COLO668 (cell line): ENCODE data around the gene POU2AF3.
"Not testable (repeated sequence)": the region's sequence is repeated elsewhere in the genome, so short reads cannot be mapped to it uniquely, and the experiment has no call there.

Experiments
- DNase-seq: peaks from one replicate; lab custom pipeline; 2025; ENCODE audit not compliant: unreplicated experiment; lab: John Stamatoyannopoulos, UW

The POU2AF3 gene

DNA sequence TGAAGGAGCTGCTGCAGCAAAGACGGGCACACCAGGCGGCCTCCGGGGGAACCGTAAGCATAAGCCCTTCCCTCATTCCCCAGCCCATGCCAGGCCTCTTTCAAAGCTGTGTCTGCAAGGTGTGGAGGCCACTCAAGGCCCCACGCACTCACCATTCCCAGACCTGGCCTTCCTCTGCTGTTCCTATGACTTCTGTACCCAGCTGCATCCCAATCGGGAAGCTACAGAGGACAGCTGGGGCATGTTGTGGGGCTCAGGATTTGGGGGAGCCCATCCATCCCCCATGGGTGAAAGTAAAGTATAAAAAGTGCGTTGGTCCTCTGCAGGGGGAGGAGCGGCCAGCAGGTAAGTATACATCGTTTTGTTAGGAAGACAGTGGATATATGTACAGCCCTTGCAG, 2.2 kb downstream of the POU2AF3 start:
- peak; percentile 41 for DNase-seq

DNA sequence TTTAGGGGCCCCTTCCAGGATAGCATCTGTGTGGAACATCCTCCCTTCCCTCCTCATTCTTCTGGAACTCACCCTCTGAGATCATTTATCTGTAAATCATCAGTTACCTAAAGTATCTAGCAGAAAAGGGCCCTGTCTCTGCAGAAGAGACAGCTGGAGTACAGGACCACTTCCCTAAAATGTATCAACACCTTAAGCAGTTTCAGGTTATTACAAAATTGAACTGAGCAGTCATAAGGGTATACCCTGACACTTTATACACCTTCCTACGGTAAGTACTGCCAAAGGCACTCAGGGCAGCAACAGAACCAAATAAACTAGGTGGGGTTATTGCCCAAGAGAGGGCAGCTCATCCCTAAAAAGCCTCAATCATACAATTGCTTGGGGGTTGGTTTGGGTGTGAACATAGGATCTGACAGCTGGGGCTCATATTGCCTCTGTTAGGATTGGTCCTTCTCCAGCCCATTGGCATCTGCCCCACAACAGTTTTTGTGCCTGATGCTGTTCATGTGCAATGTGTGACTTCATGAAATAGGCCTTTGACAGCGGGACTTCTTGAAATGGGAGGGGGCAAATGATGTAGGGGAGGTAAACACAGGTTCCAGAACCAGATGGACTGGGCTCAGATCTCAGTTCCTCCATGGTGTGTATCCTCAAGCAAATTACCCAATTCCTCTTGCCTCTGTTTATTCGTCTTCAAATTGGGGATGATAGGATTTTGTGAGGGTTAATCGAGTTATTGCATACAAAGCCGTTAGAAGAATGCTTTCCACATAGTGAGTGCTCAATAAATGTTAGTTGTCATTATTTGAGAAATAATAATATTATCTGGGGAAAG, 2.9 kb downstream of the POU2AF3 start:
- DNase-seq, result peak; percentile 66

DNA sequence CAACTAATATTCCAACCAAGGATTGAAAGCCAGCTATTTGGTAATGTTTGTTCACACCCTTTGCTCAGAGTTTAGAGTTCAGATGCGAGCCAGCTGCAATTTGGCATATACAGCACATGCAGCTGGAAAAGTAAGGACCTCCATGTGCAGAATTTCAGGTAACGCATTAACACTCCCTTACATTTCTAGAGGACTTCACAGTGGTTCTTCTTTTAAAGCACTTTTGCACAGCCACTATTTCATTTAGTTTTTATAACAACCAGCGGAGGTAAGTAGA, 3.4 kb downstream of the POU2AF3 start:
- no peak for DNase-seq

DNA sequence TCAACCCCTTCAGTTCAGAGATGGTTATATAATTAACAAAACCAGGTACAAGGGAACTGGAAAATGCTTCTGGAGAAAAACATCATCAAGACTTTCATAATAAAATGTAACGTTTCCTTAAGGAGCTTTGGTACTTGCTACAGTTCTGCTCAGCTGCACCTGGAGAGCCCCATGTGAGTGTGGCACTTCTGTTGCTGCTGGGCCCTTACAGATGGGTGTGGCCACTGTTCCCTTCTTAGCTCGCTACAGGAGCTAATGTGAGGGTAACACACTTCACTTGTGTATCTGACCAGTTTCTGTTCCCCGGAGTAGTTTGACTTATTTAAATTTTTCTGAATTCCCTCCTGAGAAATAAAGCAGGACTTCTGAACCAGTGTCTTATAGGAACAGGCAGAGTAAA, 4.0 kb downstream of the POU2AF3 start:
- DNase-seq, result peak; percentile 19

DNA sequence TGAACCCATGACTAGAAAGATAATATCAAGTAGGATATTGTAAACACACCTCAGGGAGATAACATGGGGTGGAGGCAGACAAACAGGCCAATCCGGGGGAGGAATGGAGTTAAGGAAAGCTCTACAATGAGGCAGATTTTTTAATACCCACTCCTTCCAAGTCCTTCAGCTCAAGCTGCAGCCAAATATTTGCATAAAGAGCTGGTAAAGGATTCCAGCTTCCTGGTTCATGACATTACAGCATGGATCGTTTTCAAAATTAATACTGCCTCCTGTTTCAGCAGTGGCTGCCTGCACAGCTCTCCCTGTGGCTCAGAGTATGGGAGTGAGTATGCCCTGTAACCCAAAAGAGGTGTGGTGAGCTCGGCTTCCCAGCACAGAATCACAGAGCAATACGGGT, 5.1 kb downstream of the POU2AF3 start:
- DNase-seq, result peak; percentile 51

DNA sequence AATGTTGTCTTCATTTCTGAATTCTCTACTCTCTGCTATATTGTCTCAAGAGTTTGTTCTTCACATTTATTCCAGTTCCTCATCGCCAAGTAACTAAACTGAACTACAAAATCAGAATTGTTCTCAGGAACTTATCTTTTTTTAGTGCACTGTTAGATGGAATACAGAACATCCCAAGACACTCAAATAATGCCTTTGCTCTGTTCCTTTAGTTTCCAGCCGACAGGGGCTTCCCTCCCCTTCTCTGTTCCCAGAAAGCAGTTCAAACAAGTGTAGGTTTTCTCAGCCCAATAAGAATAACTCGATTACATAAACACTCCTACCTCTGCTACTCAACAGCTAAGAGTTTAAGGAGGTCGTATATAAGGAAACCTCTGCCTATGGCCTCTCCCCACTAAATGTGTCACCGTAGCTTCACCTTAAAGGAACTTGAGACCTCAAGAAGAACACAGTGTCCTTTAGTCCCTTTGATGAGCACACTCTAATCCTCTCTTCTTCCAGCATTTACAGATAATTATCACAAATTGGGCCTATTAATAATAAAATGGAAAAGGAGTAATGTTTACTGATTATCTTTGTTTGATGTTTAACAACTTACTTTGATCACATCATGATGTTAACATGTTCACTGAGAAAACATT, 6.9 kb downstream of the POU2AF3 start:
- no peak for DNase-seq

DNA sequence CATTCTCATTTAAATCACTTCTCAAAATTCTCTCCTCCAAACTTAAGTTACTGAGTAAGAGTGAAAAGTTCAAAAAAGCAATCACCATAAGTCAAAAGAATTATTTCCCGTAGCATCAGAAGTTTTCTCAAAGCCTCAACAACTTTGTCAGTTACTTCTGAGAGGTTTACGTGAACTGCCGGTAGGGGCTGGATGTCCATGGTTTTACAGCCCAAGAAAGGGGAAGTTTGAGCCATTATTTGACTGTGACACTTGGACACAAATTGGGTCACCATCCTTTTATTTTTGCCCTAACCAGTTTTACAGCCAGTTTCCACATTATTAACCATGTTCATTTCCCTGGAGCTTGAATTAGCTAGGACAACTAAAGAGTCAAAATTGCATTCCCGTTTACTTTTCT, 7.5 kb downstream of the POU2AF3 start:
- no peak for DNase-seq

DNA sequence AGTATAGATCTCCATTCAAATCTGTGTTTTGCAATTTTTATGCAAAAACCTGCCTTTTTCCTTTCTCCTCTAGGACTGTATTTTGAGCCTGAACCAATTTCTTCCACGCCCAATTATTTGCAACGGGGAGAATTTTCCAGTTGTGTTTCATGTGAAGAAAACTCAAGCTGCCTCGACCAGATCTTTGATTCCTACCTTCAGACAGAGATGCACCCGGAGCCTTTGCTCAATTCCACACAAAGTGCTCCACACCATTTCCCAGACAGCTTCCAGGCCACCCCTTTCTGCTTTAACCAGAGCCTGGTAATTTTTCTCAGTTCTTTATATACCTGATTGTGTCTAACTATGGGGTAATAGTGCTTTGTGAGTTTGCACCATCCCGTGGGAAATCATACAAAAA, 8.0 kb downstream of the POU2AF3 start:
- no peak for DNase-seq

DNA sequence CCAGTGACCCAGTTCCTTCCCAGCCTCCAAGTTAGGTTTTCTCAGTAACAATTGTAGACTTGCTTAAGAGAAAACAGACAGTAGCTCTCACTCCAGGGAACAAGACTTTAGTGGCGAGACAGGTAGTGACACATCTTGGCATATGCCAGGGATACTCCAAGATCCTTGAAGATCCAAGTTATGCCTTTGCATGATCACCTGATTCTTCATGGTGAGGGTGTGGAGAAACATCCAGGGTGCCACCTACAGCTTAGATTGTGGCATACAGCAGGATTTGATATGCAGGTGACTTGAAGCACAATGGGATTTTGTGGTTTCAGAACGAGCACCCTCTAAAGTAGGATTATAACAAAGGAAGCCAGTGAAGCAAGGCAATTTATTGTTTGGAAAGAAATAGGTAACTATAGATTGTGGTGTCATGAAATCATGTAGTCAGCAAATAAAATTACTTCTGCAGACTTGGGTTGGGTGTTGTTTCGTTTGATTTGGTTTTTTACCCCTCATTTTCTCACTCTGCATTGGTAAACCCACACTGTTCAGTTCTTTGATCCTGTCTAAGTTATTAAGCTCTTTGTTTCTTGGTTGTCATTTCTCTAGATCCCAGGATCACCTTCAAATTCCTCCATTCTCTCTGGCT, 9.2 kb downstream of the POU2AF3 start:
- peak; percentile 43 for DNase-seq

DNA sequence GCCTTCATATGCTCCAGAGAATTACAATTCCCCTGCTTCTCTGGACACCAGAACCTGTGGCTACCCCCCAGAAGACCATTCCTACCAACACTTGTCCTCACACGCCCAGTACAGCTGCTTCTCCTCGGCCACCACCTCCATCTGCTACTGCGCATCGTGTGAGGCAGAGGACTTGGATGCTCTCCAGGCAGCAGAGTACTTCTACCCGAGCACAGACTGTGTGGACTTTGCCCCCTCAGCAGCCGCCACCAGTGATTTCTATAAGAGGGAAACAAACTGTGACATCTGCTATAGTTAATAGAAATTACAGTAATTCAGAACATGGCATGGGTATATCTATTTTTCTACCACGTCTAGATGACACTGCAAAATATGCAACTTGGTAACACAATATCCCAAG, 9.8 kb downstream of the POU2AF3 start:
- peak; percentile 91 for DNase-seq

DNA sequence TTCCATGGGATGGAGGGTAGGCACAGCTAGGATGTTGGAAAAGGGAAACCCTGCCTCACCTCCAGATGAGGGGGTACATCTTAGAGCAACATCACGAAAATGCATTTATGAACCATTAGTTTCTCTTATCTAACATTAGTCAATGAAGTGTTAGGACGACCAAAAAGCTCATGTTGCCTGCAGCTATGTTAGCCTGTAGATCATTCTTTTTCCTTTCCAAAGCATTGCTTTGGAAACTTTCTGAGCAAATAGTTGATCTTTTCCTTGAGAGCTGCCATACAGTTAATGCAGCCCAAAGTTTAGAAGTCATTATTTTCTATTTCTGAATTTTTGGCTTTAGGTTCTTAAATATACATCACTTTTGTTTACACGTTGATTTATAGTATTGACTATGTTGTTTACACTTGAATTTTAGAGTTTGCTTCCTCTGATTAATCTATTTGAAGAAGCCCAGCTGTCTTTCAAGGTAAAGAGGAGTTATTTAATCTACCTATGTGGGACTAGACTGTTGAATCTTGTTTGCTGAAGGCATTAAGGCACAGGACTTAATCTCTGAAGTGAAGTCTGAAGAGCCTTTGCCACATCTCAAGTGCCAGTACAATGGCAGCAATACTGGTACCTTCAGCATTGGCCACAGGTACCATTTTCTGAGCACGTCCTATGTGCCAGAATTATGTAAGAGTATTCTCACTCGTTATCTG, 11.0 kb downstream of the POU2AF3 start:
- no peak for DNase-seq

DNA sequence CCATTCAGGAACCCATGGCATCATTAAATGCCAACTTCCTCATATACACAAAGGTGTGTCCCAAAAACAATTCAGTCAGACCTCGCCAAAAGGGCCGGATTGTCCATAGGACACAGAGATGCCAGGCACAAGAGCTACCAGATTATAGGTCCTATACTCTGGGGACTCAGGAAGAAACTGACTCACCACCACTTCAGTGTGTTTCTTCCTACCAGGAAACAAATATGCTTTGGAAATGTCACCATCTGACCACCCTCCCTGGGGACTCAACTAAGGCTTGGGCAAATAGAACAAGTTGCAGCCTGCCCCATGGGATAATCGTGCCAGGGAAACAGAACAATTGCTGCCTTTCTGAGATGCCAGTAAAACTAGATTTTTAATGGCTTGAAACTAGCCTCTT, 11.7 kb downstream of the POU2AF3 start:
- peak; percentile 75 for DNase-seq

DNA sequence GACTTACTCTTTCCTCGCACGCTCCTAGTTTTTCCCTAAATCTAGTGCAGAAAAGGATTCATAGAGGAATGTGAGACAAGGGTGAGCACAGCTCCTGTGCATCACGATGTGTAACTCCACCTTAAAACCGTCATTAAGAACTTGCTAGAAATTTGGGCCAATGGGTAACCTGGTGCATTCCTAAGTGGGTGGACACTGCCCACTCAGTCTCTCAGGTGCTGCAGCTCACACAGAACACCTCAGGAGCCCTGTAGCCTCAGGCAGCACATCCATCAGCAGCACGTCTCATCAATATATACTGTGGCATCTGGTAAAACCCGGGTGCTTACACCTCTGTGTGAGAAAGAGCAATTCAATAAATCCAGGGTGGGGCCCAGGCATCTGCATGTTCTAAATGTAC, 12.4 kb downstream of the POU2AF3 start:
- DNase-seq, result peak; percentile 28

DNA sequence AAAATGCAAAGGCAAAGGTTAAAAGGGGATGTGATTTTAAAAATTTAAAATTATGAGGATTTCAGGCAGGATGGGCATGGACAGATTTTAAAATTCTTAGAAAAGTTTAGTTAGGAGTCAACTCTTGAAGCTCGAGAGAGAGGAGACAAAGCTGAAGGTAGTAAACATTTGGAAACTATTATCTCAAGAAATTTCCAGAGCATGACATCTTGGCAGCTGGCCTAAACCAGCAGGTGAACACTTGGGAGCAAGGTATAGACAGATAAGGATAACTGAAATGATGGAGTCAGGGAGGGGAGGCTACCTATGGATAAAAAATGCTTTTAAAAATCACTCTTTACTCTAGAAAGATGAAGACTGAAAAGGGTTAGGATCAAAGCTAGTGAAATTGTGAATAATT, 13.7 kb downstream of the POU2AF3 start:
- no peak for DNase-seq

DNA sequence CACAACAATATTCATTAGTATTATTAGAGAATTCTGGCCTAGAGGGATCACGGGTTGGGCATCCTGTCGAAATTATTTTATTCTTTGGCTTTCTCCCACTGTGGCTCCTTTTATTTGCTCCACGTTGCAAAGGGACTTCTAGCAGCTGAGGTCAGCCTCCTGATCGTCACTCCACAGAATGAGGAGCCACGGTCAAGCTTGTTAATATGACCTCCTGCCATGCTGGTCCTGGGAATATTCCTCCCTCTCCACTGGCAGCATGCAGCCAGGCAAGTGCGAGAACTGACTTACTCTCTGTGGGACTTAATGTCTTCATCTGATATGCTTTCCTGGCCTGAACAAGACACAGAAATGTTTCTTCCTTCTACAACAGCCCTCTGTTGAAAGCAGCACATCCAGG, 20.9 kb downstream of the POU2AF3 start:
- DNase-seq, result no peak

DNA sequence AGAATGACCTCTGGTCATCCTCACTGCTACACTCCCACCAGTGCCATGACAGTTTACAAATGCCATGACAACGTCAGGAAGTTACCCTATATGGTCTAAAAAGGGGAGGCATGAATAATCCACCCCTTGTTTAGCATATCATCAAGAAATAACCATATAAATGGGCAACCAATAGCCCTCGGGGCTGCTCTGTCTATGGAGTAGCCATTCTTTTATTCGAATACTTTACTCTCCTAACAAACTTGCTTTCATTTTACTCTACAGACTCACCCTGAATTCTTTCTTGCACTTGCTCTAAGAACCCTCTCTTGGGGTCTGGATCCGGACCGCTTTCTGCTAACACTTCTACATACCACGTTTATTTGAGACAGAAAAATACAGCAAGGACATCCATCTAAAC, 21.9 kb downstream of the POU2AF3 start:
- DNase-seq, result not testable (repeated sequence)

DNA sequence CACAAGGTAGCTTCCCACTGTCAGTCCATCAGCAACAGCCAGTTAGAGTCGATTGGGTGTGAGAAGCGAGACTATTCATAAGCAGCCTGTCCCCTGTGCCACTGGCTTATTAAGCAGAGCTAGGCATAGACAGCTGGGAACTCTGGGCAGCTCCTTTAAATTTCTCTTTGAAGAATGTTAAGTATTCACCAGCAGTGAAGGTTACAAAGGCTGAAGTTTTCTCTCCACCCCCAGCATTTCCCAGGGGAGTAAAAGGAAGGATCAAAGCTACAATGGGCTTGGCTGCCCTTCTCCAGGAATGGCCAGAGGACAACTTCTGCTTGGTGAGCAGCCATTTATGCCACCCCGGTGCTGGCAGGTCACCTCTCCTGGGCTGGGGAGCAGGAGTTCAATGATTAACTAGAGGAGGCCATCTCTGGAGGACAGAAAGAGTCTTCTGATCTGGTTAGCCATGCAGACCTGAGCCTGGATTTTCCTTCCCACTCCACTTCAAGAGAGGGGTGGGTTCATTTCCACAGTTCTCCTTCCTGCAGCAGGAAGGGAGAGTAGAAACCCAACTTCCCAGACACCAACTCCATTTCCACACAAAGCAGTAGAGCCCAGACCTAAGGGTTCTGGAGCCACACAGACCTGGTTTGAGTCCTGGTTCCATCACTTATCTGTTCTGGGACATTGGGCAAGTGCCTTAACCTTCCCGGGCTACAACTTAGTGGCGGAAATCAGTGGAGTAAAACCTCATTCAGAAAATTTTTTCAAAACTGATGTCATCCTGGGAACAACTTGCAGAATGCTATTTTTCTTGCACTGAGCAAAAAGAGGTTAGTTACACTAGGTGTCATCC, 22.6 kb downstream of the POU2AF3 start:
- DNase-seq, result no peak

DNA sequence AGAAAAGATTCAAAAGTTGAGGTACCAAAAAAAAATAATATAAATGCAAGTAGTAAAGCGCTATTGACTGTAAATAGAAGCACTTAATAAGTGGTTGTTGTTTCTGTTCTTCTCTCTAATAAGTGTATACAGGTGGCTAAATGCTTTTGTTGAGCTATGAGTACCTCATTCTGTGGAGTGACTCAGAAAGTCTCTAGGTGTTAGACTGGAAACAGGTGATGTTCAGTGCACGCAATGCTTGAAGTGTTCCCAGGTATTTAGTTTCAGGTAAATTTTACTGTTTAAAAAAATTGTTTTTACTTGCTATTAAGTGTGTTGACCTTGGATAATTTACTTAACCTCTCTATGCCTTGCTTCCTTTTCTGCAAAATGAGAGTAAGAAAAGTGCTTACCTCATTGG, 24.2 kb downstream of the POU2AF3 start:
- DNase-seq, result no peak

DNA sequence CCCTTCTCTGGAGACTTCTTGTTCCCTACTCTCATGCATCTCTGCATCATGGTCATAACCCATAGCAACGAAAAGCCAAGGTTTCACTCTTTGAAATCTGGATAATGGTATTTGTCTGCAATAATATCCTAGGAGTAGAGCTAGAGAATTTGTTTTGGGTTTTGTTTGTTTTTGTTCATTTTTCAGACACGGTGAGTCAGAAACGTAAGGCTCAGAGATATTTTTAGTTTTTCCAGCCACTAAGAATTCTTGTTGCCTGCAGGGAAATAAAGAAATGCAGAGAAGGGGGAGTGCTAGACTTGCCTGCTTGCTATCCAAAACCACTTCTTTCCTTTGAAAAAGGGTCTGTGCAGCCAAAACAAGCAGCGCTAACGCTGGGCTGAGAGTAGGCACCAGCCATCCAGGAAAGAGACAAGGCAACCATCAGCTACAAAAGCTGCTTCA, 26.0 kb downstream of the POU2AF3 start:
- DNase-seq, result no peak

DNA sequence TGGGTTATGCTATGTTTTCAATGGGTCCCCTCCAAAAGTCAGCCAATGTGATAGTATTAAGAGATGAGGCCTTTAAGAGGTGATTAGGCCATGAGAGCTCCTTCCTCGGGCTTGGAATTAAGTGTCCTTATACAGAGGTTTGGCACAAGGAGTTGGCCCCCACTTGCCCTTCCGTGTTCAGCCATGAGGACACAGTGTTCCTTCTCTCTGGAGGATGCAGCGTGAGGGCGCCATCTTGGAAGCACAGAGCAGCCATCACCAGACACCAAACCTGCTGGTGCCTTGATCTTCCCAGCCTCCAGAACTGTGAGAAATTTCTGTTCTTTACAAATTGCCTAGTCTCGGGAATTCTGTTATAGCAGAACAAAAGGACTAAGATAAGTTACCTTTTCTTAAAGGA, 26.9 kb downstream of the POU2AF3 start:
- no peak for DNase-seq

DNA sequence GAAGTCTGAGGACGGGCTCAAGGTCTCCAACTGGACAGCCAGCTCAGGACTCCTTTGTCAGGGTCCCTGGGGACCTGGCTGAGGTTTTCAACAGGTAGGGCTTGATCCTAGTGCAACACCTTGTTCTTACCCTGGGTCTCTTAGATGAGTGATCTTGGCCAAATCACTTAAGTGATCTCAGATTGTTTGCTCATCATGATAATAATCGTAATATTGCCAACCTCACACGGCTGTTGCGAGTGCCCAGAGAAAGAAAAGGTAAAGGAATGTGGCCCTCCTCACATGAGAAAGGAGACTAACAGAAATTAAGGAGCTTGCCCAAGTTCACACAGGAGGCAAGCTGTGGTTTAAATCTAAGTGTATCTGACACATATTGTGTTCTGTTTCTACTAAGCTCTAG, 28.5 kb downstream of the POU2AF3 start:
- no peak for DNase-seq
